A549 (cell line): ENCODE measurements around the gene TRIM38. TPM values are rescaled to one million over a fixed set of nuclear protein-coding genes. Genes with fewer than 3 reads are reported as not detected.

Experiments used
- ATAC-seq, 2 experiments: fragments of 200-7000 bp in 1 of 2; fragments of >200 bp in 1 of 2; cut with Nextera tagmentation in 1 of 2; cut with Tn5 transposase in 1 of 2; 3 replicates each; pipeline versions ENCODE4 v1.8.0 to v1.9.1; 2018 to 2020; ENCODE audit warnings: mild to moderate bottlenecking in 1 of 2, moderate library complexity in 1 of 2
- CTCF ChIA-PET: fragments of 300-600 bp; sonication (Branson Sonifier 250); formaldehyde crosslinking; extraction: SDS; loops from one replicate; lab custom pipeline; 2021; ENCODE audit warnings: antibody characterized with exemption, inconsistent platforms; lab: Yijun Ruan, JAX
- POLR2A ChIA-PET: fragments of 350-600 bp; formaldehyde crosslinking; extraction: SDS; loops from one replicate; lab custom pipeline; 2021; ENCODE audit warnings: antibody characterized with exemption, inconsistent platforms; lab: Yijun Ruan, JAX
- DNase-seq, 2 experiments: peaks; one replicate each; pipeline versions ENCODE4 v3.0.0 to v3.0.0-alpha.2; 2011 to 2016; ENCODE audit warnings: low read depth in 1 of 2, low spot score in 1 of 2
- FAIRE-seq: peaks from 2 replicates; lab custom pipeline; 2011; peaks lifted over from hg19 to GRCh38; lab: Jason Lieb, UNC
- H3K27ac ChIP-seq, 2 experiments: fragments of >200 bp; sonication (Bioruptor Twin); formaldehyde crosslinking; 3 replicates each; pipeline ENCODE4 v1.5.1; 2016 to 2017
- H3K4me1 ChIP-seq: fragments of >200 bp; sonication (Bioruptor Twin); formaldehyde crosslinking; 3 replicates; pipeline ENCODE4 v1.6.1; 2016
- H3K4me2 ChIP-seq: fragments of >200 bp; sonication (Bioruptor Twin); formaldehyde crosslinking; 3 replicates; pipeline ENCODE4 v1.6.1; 2016
- H3K4me3 ChIP-seq: fragments of >200 bp; sonication (Bioruptor Twin); formaldehyde crosslinking; 3 replicates; pipeline ENCODE4 v1.5.1; 2016
- H3K9me3 ChIP-seq: fragments of >200 bp; sonication (Bioruptor Twin); formaldehyde crosslinking; 3 replicates; pipeline ENCODE4 v1.6.1; 2016
- BCL3 ChIP-seq: fragments of >200 bp; sonication (Bioruptor Twin); formaldehyde crosslinking; IDR thresholded peaks from 3 replicates; pipeline ENCODE4 v1.6.1; 2016
- CBX2 ChIP-seq: fragments of 200-600 bp; sonication (generic); IDR thresholded peaks from 2 replicates; pipeline ENCODE4 v1.6.1; 2016; ENCODE audit warnings: low read depth, mild to moderate bottlenecking, borderline replicate concordance
- CTCF ChIP-seq: fragments of >200 bp; sonication (Bioruptor Twin); formaldehyde crosslinking; IDR thresholded peaks from 3 replicates; pipeline ENCODE4 v1.5.1; 2016
- EHF ChIP-seq: fragments of 250-450 bp; sonication (Bioruptor Pico); IDR thresholded peaks from 2 replicates; pipeline ENCODE4 v1.5.0; 2020; ENCODE audit warnings: mild to moderate bottlenecking
- ESRRA ChIP-seq: fragments of 150-350 bp; IDR thresholded peaks from 2 replicates; pipeline ENCODE4 v1.6.1; 2014; ENCODE audit warnings: mild to moderate bottlenecking, low read length, borderline replicate concordance
- FOSB ChIP-seq: fragments of 250-450 bp; sonication (Bioruptor Pico); IDR thresholded peaks from 2 replicates; pipeline ENCODE4 v1.5.0; 2020; ENCODE audit warnings: mild to moderate bottlenecking, moderate library complexity
- FOSL2 ChIP-seq, 2 experiments: fragments of 450-650 bp in 1 of 2; fragments of >200 bp in 1 of 2; sonication (Bioruptor Twin) in 1 of 2; formaldehyde crosslinking; IDR thresholded peaks; 2 replicates each; pipeline versions ENCODE4 v1.5.0 to v1.6.1; 2016 to 2020; ENCODE audit warnings: mild to moderate bottlenecking in 1 of 2, moderate library complexity in 1 of 2
- HDAC2 ChIP-seq: fragments of 200-600 bp; sonication (generic); IDR thresholded peaks from 2 replicates; pipeline ENCODE4 v1.6.1; 2016
- HES2 ChIP-seq: fragments of >200 bp; sonication (Bioruptor Twin); formaldehyde crosslinking; IDR thresholded peaks from 2 replicates; pipeline ENCODE4 v1.6.1; 2016
- HEYL ChIP-seq: fragments of 250-450 bp; sonication (Bioruptor Pico); IDR thresholded peaks from 2 replicates; pipeline ENCODE4 v1.8.0; 2021; ENCODE audit warnings: mild to moderate bottlenecking, moderate library complexity
- HOXA7 ChIP-seq: fragments of 250-450 bp; sonication (Bioruptor Pico); IDR thresholded peaks from 2 replicates; pipeline ENCODE4 v1.5.0; 2020; ENCODE audit warnings: mild to moderate bottlenecking, moderate library complexity
- HOXB13 ChIP-seq: fragments of 250-450 bp; sonication (Bioruptor Pico); IDR thresholded peaks from 2 replicates; pipeline ENCODE4 v1.5.0; 2020; ENCODE audit warnings: low read depth, mild to moderate bottlenecking, moderate library complexity
- JUNB ChIP-seq: fragments of >200 bp; sonication (Bioruptor Twin); formaldehyde crosslinking; IDR thresholded peaks from 2 replicates; pipeline ENCODE4 v1.6.1; 2016
- MAFK ChIP-seq: fragments of 450-650 bp; IDR thresholded peaks from 2 replicates; pipeline ENCODE4 v1.6.1; 2014; ENCODE audit not compliant: partially characterized antibody
- MAX ChIP-seq: IDR thresholded peaks from 2 replicates; pipeline ENCODE4 v1.6.1; 2012
- MAZ ChIP-seq: fragments of 150-350 bp; IDR thresholded peaks from 2 replicates; pipeline ENCODE4 v1.6.1; 2014; ENCODE audit warnings: antibody characterized with exemption, low read depth, low read length, borderline replicate concordance
- NFE2L2 ChIP-seq: fragments of 150-350 bp; conservative IDR thresholded peaks from 2 replicates; pipeline ENCODE4 v1.6.1; 2014; ENCODE audit warnings: low read length
- PBX3 ChIP-seq: IDR thresholded peaks from 2 replicates; pipeline ENCODE4 v1.6.1; 2012
- RAD21 ChIP-seq, 2 experiments: fragments of >200 bp in 1 of 2; sonication (Bioruptor Twin) in 1 of 2; formaldehyde crosslinking in 1 of 2; IDR thresholded peaks in 1 of 2; conservative IDR thresholded peaks in 1 of 2; 2 replicates in 1 of 2; 3 replicates in 1 of 2; pipeline ENCODE4 v1.6.1; 2012 to 2018; ENCODE audit warnings: inconsistent platforms in 1 of 2
- RCOR1 ChIP-seq: fragments of 150-350 bp; IDR thresholded peaks from 2 replicates; pipeline ENCODE4 v1.6.1; 2014; ENCODE audit warnings: antibody characterized with exemption, low read length, low read depth
- REST ChIP-seq: fragments of 200-600 bp; sonication (generic); IDR thresholded peaks from 2 replicates; pipeline ENCODE4 v1.6.1; 2016; ENCODE audit warnings: antibody characterized with exemption, mild to moderate bottlenecking, moderate library complexity
- WGBS: methylation state at CpG from one replicate; pipeline ENCODE4 v1.1.6; 2017; ENCODE audit errors: missing lambda C conversion rate; 5-methylcytosine and 5-hydroxymethylcytosine counted together
- polyA plus RNA-seq, 4 experiments: library from polyadenylated mRNA; depleted of rRNA in 3 of 4; stranded (reverse); fragments of >200 nt; fragmentation: RNase III in 1 of 4; extraction: RNeasy Plus Mini Kit Qiagen cat#74134 plus additional on column Dnase treatment in 1 of 4; gene quantifications; 2 replicates in 3 of 4; 3 replicates in 1 of 4; pipeline ENCODE4 v1.2.3, GENCODE V29; 2011 to 2017

The TRIM38 gene
- polyA plus RNA-seq, 2 of the 4 experiments (the other 2 are of a cell fraction): 1.7 to 3.4 TPM

GRCh38 chr6:25918083-25918683 lies 44.4 kb upstream of the TRIM38 start:
- Histone ChIP-seq H3K9me3 (no peaks in the 10 kb centered on the region), H3K4me3 (no peak overlapping the region)
- ChIA-PET POLR2A (no interaction called here), CTCF (no interaction called here)
- TF ChIP-seq ESRRA (no peak), HEYL (CRISPR knock-in tag) (no peak), RAD21 (conservative IDR thresholded peaks at IDR 0.05 in 1 of 2, IDR thresholded peaks at IDR 0.05 in 1 of 2) (no peak), MAFK (no peak), MAZ (no peak), HES2 (no peak), HOXB13 (CRISPR knock-in tag) (no peak), HOXA7 (no peak), BCL3 (no peak), HDAC2 (no peak), RCOR1 (no peak), CTCF (no peak), NFE2L2 (no peak), FOSB (no peak)
- TF ChIP-seq, all 56 proteins: peak for 0
- DNase-seq (no peak), ATAC-seq (no peak), FAIRE-seq (no peak)
- Histone ChIP-seq H3K4me2 (no peak overlapping the region), H3K4me1 (no peaks in the 10 kb centered on the region), H3K27ac (no peak overlapping the region)
- 44% methylated on average over 5 of the region's 5 CpGs for WGBS

- POLR2A ChIA-PET: no interaction called here
- FAIRE-seq: no peak
- Histone ChIP-seq H3K4me3 (no peak overlapping the region), H3K27ac (no peak overlapping the region), H3K4me2 (no peak overlapping the region), H3K4me1 (no peaks in the 10 kb centered on the region), H3K9me3 (no peaks in the 10 kb centered on the region)
- TF ChIP-seq EHF (CRISPR knock-in tag) (no peak), REST (no peak), MAX (no peak), PBX3 (no peak), FOSL2 (IDR thresholded peaks at IDR 0.05) (no peak), FOSL2 (CRISPR knock-in tag; IDR thresholded peaks at IDR 0.05) (no peak), CBX2 (no peak), JUNB (no peak)
- no peak for DNase-seq
- 70% methylated on average over 4 of the region's 5 CpGs for WGBS
- no peak for ATAC-seq
- CTCF ChIA-PET: no interaction called here
These were observed 42.9 kb upstream of the TRIM38 start for GRCh38 chr6:25919657-25920056.
